Cardiac fibroblast (primary cell): Measurements from ENCODE around the gene PAPLN.
A peak's percentile ranks its signal among the peaks of the same experiment; 100 is the strongest.

ENCODE experiments used
- DNase-seq, 2 donors: peaks; one replicate each; pipeline versions ENCODE4 v3.0.0 to v3.0.0-alpha.2; 2010; ENCODE audit warnings: low read depth in 2 of 2
- H3K4me3 ChIP-seq, 2 donors: replicated peaks in 1 of 2; 1 replicate in 1 of 2; 2 replicates in 1 of 2; pipeline ENCODE4 v1.5.1; 2011; ENCODE audit warnings: low read depth in 2 of 2, low read length in 2 of 2, mild to moderate bottlenecking in 2 of 2, moderate library complexity in 1 of 2
- CTCF ChIP-seq: IDR thresholded peaks from one replicate; pipeline ENCODE4 v1.5.1; 2011; ENCODE audit warnings: low read depth, mild to moderate bottlenecking, low read length, inconsistent platforms

PAPLN gene

GRCh38 chr14:73245480-73246325 lies 8.4 kb downstream of the PAPLN start:
- peak; percentile 48 to 70 for DNase-seq
- TF ChIP-seq CTCF: no peak
- H3K4me3 ChIP-seq: peak overlapping the region; percentile 63 to 65

- TF ChIP-seq CTCF: no peak
- peak overlapping the region; percentile 63 to 65 for H3K4me3 ChIP-seq
These were observed 9.3 kb downstream of the PAPLN start for GRCh38 chr14:73246387-73247150.

GRCh38 chr14:73248108-73248868 lies 11.0 kb downstream of the PAPLN start:
- H3K4me3 ChIP-seq: no peak overlapping the region
- TF ChIP-seq CTCF: no peak
- DNase-seq: peak in 1 of 2 donors; percentile 59

More at GRCh38 chr14:73246387-73247150, 9.3 kb downstream of the PAPLN start:
- no peak for DNase-seq

GRCh38 chr14:73249108-73249507 lies 11.8 kb downstream of the PAPLN start:
- H3K4me3 ChIP-seq: no peak overlapping the region
- TF ChIP-seq CTCF: no peak
- DNase-seq: no peak

GRCh38 chr14:73249564-73250316 lies 12.4 kb downstream of the PAPLN start:
- no peak overlapping the region for H3K4me3 ChIP-seq
- no peak for DNase-seq
- no peak for TF ChIP-seq CTCF

- no peak overlapping the region for H3K4me3 ChIP-seq
- TF ChIP-seq CTCF: no peak
- DNase-seq: no peak
These were observed 13.0 kb downstream of the PAPLN start for GRCh38 chr14:73250317-73250713.
